Activated T-helper 1 cell treated with anti-CD3 and anti-CD28 coated beads, Interleukin-12 subunit alpha, Interleukin-12 subunit beta, Interleukin-2, Interleukin-4 antibody, amounts not matched to agents 30 ng/mL and 10 ng/mL and 1 ng/mL, durations not matched to agents 14 hours and 24 hours and 36 hours (primary cell): Measurements from ENCODE around the gene PBX3. TPM values are rescaled to one million over a fixed set of nuclear protein-coding genes. Genes with fewer than 3 reads are reported as not detected.

Source experiments
- DNase-seq: peaks from one replicate; pipeline ENCODE4 v3.0.0; 2021; ENCODE audit warnings: low spot score
- H3K27ac Mint-ChIP-seq: one replicate; pipeline ENCODE4 v1.8.0; 2021; ENCODE audit warnings: mild to moderate bottlenecking, mixed read lengths
- H3K27me3 Mint-ChIP-seq: one replicate; pipeline ENCODE4 v1.8.0; 2022; ENCODE audit warnings: mild to moderate bottlenecking, moderate library complexity, mixed read lengths; ENCODE audit not compliant: insufficient read depth
- H3K36me3 Mint-ChIP-seq: one replicate; pipeline ENCODE4 v1.8.0; 2021; ENCODE audit warnings: low read depth, mixed read lengths
- H3K4me1 Mint-ChIP-seq: one replicate; pipeline ENCODE4 v1.8.0; 2021; ENCODE audit warnings: low read depth, mixed read lengths
- H3K4me3 Mint-ChIP-seq: one replicate; pipeline ENCODE4 v1.8.0; 2021; ENCODE audit warnings: mild to moderate bottlenecking, moderate library complexity, mixed read lengths
- H3K9me3 Mint-ChIP-seq: one replicate; pipeline ENCODE4 v1.8.0; 2021; ENCODE audit warnings: mixed read lengths
- intact Hi-C: fragments of 100-400 bp; cut with micrococcal nuclease; formaldehyde crosslinking; loops from one replicate; pipeline ENCODE4 v1.15.1; 2024
- total RNA-seq: library from RNA; stranded (reverse); gene quantifications from 2 replicates; pipeline ENCODE4 v1.2.3, GENCODE V29; 2022

Gene PBX3
- total RNA-seq, 1 donor from 2014 or later, result 24.2 TPM

GRCh38 chr9:125990793-125991220 is 243.6 kb downstream of the PBX3 start:
- H3K36me3 Mint-ChIP-seq, result no peaks in the 10 kb centered on the region
- intact Hi-C loops, result no loop called here
- peaks cover 2% of the 10 kb centered on the region for H3K27me3 Mint-ChIP-seq
- no peaks in the 10 kb centered on the region for H3K9me3 Mint-ChIP-seq
- DNase-seq, result no peak
- no peaks in the 10 kb centered on the region for H3K4me1 Mint-ChIP-seq
- no peak overlapping the region for H3K4me3 Mint-ChIP-seq
- H3K27ac Mint-ChIP-seq, result no peak overlapping the region

GRCh38 chr9:125991886-125992529 is 244.8 kb downstream of the PBX3 start:
- intact Hi-C loops, result no loop called here
- Mint-ChIP-seq H3K4me1 (no peaks in the 10 kb centered on the region), H3K9me3 (no peaks in the 10 kb centered on the region), H3K27me3 (peaks cover 2% of the 10 kb centered on the region), H3K36me3 (no peaks in the 10 kb centered on the region), H3K4me3 (no peak overlapping the region), H3K27ac (no peak overlapping the region)
- no peak for DNase-seq

- H3K4me3 Mint-ChIP-seq, result no peak overlapping the region
- DNase-seq, result no peak
- peaks cover 2% of the 10 kb centered on the region for H3K27me3 Mint-ChIP-seq
- H3K9me3 Mint-ChIP-seq, result no peaks in the 10 kb centered on the region
- H3K27ac Mint-ChIP-seq, result no peak overlapping the region
- H3K4me1 Mint-ChIP-seq, result no peaks in the 10 kb centered on the region
- no peaks in the 10 kb centered on the region for H3K36me3 Mint-ChIP-seq
- intact Hi-C loops, result no loop called here
These were observed 245.4 kb downstream of the PBX3 start for GRCh38 chr9:125992557-125992956.

DNA sequence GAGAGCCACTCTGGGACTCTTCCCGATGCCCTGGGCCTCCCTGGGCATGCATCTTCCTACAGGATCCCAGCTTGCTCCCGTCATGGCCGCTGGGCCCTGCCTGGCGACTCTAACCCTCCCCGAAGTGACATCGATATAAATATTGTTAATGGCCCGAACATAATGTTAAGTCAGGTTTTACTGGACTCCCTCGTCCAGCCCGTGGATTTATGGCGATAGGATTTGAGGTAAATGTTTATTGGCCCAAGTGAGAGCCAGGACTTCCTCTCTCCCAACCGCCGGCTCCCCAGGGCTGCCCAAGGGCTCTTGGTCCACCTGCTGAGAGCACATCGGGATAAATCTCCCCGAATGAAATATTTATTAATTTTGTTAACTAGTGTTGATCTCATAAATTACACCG is 246.3 kb downstream of the PBX3 start:
- H3K9me3 Mint-ChIP-seq, result no peaks in the 10 kb centered on the region
- peaks cover 2% of the 10 kb centered on the region for H3K27me3 Mint-ChIP-seq
- intact Hi-C loops, result no loop called here
- no peak overlapping the region for H3K4me3 Mint-ChIP-seq
- DNase-seq, result no peak
- no peaks in the 10 kb centered on the region for H3K4me1 Mint-ChIP-seq
- no peaks in the 10 kb centered on the region for H3K36me3 Mint-ChIP-seq
- H3K27ac Mint-ChIP-seq, result no peak overlapping the region

DNA sequence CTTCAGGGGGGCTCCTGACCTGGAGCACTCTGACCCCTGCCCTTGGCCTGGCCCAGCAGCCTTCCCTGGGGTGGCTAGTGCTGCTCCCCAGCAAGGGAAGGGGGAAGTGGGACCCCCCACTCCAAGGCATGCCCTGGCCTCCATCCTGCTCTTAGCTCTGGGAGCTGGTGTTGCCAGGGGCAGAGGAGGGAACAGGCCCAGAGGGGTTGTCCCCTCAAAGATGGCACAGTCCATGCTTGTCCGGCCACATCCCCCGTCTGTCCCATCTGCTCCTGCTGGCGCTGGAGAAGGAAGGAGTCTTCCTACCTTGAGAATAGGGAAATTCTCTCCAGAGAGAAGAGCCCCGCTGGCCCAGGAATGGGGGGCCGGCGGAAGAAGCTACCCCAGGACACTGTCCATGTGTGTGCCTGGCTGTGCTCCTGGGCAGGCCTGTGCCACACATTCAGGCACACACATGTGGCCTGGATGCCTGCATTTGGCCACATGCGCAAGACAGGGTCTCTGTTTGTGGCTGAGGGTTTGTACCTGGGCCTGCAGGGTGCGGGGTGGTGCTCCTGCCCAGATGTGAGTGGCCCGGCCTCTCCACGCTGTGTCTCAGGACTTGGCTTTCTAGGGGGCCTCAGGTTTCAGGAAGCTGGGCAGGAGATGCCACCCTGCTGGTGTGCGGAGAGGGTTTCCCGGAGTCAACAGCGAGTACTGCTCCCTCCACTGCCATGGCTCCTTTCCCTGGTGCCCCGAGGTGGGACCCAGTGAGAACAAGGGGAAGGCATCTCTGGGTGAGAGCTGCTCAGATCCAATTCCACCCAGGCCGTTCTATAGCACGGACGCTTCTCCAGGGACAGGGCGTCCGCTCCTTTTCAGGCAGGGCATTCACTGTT is 247.1 kb downstream of the PBX3 start:
- Mint-ChIP-seq H3K36me3 (no peaks in the 10 kb centered on the region), H3K4me1 (no peaks in the 10 kb centered on the region), H3K4me3 (no peak overlapping the region), H3K9me3 (no peaks in the 10 kb centered on the region), H3K27me3 (no peaks in the 10 kb centered on the region), H3K27ac (no peak overlapping the region)
- intact Hi-C loops, result no loop called here
- DNase-seq, result no peak

DNA sequence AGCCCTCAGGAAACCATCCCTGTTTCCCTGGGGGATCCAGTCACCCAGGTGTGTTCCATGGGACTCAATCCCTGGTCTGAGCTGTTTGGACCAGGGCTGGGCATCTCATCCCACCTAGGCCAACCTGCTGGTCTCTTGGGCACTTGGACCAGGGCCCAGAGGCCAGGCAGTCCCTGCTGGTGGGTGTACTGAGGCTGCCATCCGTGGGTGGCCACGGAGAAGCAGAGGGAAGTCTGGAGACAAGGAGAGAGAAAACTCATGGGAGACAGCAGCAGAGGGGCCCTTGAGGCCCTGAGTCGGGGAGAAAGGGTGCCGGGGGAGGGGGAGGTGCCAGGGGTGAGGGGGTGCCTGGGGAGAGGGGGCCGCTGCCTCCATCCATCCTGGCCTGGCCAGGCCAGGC is 247.8 kb downstream of the PBX3 start:
- intact Hi-C loops, result no loop called here
- H3K36me3 Mint-ChIP-seq, result no peaks in the 10 kb centered on the region
- no peak overlapping the region for H3K4me3 Mint-ChIP-seq
- DNase-seq, result no peak
- no peaks in the 10 kb centered on the region for H3K4me1 Mint-ChIP-seq
- no peak overlapping the region for H3K27ac Mint-ChIP-seq
- H3K9me3 Mint-ChIP-seq, result no peaks in the 10 kb centered on the region
- no peaks in the 10 kb centered on the region for H3K27me3 Mint-ChIP-seq

GRCh38 chr9:125995706-125996105 is 248.5 kb downstream of the PBX3 start:
- DNase-seq, result no peak
- no peak overlapping the region for H3K27ac Mint-ChIP-seq
- intact Hi-C loops, result no loop called here
- H3K4me1 Mint-ChIP-seq, result no peaks in the 10 kb centered on the region
- H3K27me3 Mint-ChIP-seq, result no peaks in the 10 kb centered on the region
- H3K4me3 Mint-ChIP-seq, result no peak overlapping the region
- no peaks in the 10 kb centered on the region for H3K36me3 Mint-ChIP-seq
- H3K9me3 Mint-ChIP-seq, result no peaks in the 10 kb centered on the region

- H3K4me1 Mint-ChIP-seq, result no peaks in the 10 kb centered on the region
- H3K27ac Mint-ChIP-seq, result no peak overlapping the region
- intact Hi-C loops, result no loop called here
- DNase-seq, result no peak
- no peak overlapping the region for H3K4me3 Mint-ChIP-seq
- H3K9me3 Mint-ChIP-seq, result no peaks in the 10 kb centered on the region
- H3K27me3 Mint-ChIP-seq, result no peaks in the 10 kb centered on the region
- no peaks in the 10 kb centered on the region for H3K36me3 Mint-ChIP-seq
These were observed 249.6 kb downstream of the PBX3 start for GRCh38 chr9:125996791-125997190.

- no peak for DNase-seq
- no peak overlapping the region for H3K4me3 Mint-ChIP-seq
- H3K9me3 Mint-ChIP-seq, result no peaks in the 10 kb centered on the region
These were observed 250.1 kb downstream of the PBX3 start for GRCh38 chr9:125997196-125997823.

DNA sequence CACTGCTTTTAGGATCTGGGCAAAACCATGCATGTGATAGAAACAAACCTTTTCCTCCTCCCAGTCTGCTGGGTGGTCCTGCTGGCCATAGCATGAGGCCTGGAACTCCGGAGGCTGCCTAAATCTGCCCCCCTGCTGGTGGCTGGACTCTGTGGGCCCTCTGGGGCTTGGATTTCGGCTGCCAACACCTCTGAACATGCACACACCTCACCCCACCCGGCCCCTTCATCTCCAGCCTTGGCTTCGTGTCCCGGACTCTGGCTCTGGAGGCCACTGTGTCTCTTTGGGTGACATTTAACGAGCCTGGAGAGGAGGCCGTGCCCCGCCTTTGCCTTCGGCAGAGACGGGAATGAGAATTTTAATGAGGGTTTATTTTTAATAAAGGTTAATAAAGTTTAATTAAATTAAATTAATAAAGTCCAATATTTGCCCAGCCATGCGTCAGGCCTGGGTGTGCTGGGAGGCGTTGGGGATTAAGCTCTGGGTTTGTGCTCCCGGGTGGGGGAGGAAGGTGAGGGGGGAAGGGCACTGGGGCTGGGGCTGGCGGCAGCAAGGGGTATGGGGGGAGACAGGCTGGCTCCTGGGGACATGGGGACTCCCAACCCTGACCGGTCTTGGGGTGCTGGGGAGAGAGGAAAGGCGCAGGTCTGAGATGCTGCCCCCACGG is 251.8 kb downstream of the PBX3 start:
- DNase-seq, result no peak
- intact Hi-C loops, result no loop called here
- Mint-ChIP-seq H3K4me3 (no peak overlapping the region), H3K27ac (no peak overlapping the region), H3K36me3 (no peaks in the 10 kb centered on the region), H3K4me1 (no peaks in the 10 kb centered on the region), H3K9me3 (no peaks in the 10 kb centered on the region), H3K27me3 (no peaks in the 10 kb centered on the region)

More at GRCh38 chr9:125997196-125997823, 250.1 kb downstream of the PBX3 start:
- Mint-ChIP-seq H3K27ac (no peak overlapping the region), H3K27me3 (no peaks in the 10 kb centered on the region), H3K36me3 (no peaks in the 10 kb centered on the region), H3K4me1 (no peaks in the 10 kb centered on the region)
- intact Hi-C loops, result no loop called here

- H3K4me3 Mint-ChIP-seq, result no peak overlapping the region
- H3K36me3 Mint-ChIP-seq, result no peaks in the 10 kb centered on the region
- DNase-seq, result no peak
- intact Hi-C loops, result no loop called here
- H3K4me1 Mint-ChIP-seq, result no peaks in the 10 kb centered on the region
- H3K27me3 Mint-ChIP-seq, result no peaks in the 10 kb centered on the region
- no peaks in the 10 kb centered on the region for H3K9me3 Mint-ChIP-seq
- no peak overlapping the region for H3K27ac Mint-ChIP-seq
These were observed 252.3 kb downstream of the PBX3 start for GRCh38 chr9:125999504-125999881.

DNA sequence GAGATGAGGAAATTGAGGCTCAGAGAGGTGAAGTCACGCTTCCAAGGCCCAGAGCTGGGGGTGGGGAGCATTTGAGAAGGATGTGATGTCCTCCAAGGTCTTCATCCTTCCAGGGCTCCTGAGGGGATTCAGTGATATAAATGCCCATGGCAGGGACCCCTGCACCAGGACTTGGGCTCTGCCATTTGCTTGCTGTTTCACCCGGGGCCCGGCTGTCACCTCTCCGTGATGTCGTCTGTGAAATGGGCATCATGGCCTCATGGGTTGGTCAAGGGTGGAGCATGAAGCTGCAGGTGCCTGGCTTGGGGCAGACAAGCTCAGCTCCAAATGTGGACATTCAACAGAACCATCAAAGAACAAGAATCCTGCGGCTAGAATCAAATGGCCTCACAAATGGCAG is 253.1 kb downstream of the PBX3 start:
- H3K27ac Mint-ChIP-seq, result no peak overlapping the region
- intact Hi-C loops, result no loop called here
- no peaks in the 10 kb centered on the region for H3K36me3 Mint-ChIP-seq
- no peaks in the 10 kb centered on the region for H3K4me1 Mint-ChIP-seq
- H3K9me3 Mint-ChIP-seq, result no peaks in the 10 kb centered on the region
- H3K27me3 Mint-ChIP-seq, result no peaks in the 10 kb centered on the region
- H3K4me3 Mint-ChIP-seq, result no peak overlapping the region
- no peak for DNase-seq
